Islet precursor cell (in vitro differentiated cells): Measurements from ENCODE around the gene SKP2.
"Not testable (repeated sequence)": the region's sequence is repeated elsewhere in the genome, so short reads cannot be mapped to it uniquely, and the experiment has no call there.

Source experiments
- DNase-seq: peaks from one replicate; pipeline ENCODE4 v3.0.0-alpha.2; 2018

The SKP2 gene

GRCh38 chr5:36158144-36158543, 6.2 kb downstream of the SKP2 start:
- DNase-seq = no peak

GRCh38 chr5:36160617-36161016, 8.7 kb downstream of the SKP2 start:
- no peak for DNase-seq

GRCh38 chr5:36161361-36161760, 9.4 kb downstream of the SKP2 start:
- DNase-seq = no peak

GRCh38 chr5:36162810-36163486, 11.0 kb downstream of the SKP2 start:
- DNase-seq = no peak

- DNase-seq = no peak
Observed at GRCh38 chr5:36164461-36164860, 12.6 kb downstream of the SKP2 start.

GRCh38 chr5:36168737-36169136, 16.8 kb downstream of the SKP2 start:
- no peak for DNase-seq

GRCh38 chr5:36170832-36171424, 19.0 kb downstream of the SKP2 start:
- DNase-seq = no peak

GRCh38 chr5:36172599-36172998, 20.7 kb downstream of the SKP2 start:
- no peak for DNase-seq

GRCh38 chr5:36173426-36173825, 21.5 kb downstream of the SKP2 start:
- no peak for DNase-seq

- DNase-seq = no peak
Observed at GRCh38 chr5:36174119-36174518, 22.2 kb downstream of the SKP2 start.

- no peak for DNase-seq
Observed at GRCh38 chr5:36175043-36175442, 23.1 kb downstream of the SKP2 start.

- no peak for DNase-seq
Observed at GRCh38 chr5:36177154-36177553, 25.2 kb downstream of the SKP2 start.

- DNase-seq = no peak
Observed at GRCh38 chr5:36177715-36178523, 26.0 kb downstream of the SKP2 start.

GRCh38 chr5:36178524-36178890, 26.6 kb downstream of the SKP2 start:
- no peak for DNase-seq

GRCh38 chr5:36179950-36180349, 28.0 kb downstream of the SKP2 start:
- DNase-seq = no peak

- no peak for DNase-seq
Observed at GRCh38 chr5:36180556-36181350, 28.8 kb downstream of the SKP2 start.

- no peak for DNase-seq
Observed at GRCh38 chr5:36181774-36182173, 29.9 kb downstream of the SKP2 start.

GRCh38 chr5:36184408-36184807, 32.5 kb downstream of the SKP2 start:
- DNase-seq = not testable (repeated sequence)

- no peak for DNase-seq
Observed at GRCh38 chr5:36193746-36194145, 41.8 kb downstream of the SKP2 start.

GRCh38 chr5:36198281-36198680, 46.4 kb downstream of the SKP2 start:
- no peak for DNase-seq

GRCh38 chr5:36198783-36199182, 46.9 kb downstream of the SKP2 start:
- DNase-seq = not testable (repeated sequence)

GRCh38 chr5:36199620-36200019, 47.7 kb downstream of the SKP2 start:
- DNase-seq = no peak

- DNase-seq = no peak
Observed at GRCh38 chr5:36200513-36200912, 48.6 kb downstream of the SKP2 start.
